Fibroblast of lung (primary cell): ENCODE measurements around the gene CTNS. TPM values are rescaled to one million over a fixed set of nuclear protein-coding genes. Genes with fewer than 3 reads are reported as not detected.

Source experiments
- DNase-seq, 2 donors: peaks; one replicate each; pipeline versions ENCODE4 v3.0.0 to v3.0.0-alpha.2; 2010; ENCODE audit warnings: low read depth in 2 of 2
- H2AFZ ChIP-seq: 2 replicates; pipeline ENCODE4 v1.5.1; 2012; ENCODE audit warnings: low read length, control low read depth, inconsistent platforms
- H3K27ac ChIP-seq: 2 replicates; pipeline ENCODE4 v1.5.1; 2011; ENCODE audit warnings: low read length, control low read depth; ENCODE audit not compliant: insufficient read depth
- H3K27me3 ChIP-seq: 2 replicates; pipeline ENCODE4 v1.5.1; 2011; ENCODE audit warnings: mild to moderate bottlenecking, low read length; ENCODE audit not compliant: control insufficient read depth, insufficient read depth
- H3K36me3 ChIP-seq: 2 replicates; pipeline ENCODE4 v1.5.1; 2011; ENCODE audit warnings: low read length; ENCODE audit not compliant: control insufficient read depth, insufficient read depth
- H3K4me1 ChIP-seq: 2 replicates; pipeline ENCODE4 v1.5.1; 2011; ENCODE audit warnings: low read length; ENCODE audit not compliant: control insufficient read depth, insufficient read depth; ENCODE audit errors: extremely low read depth
- H3K4me2 ChIP-seq: 2 replicates; pipeline ENCODE4 v1.5.1; 2011; ENCODE audit warnings: low read length, control low read depth; ENCODE audit not compliant: insufficient read depth; ENCODE audit errors: extremely low read depth
- H3K4me3 ChIP-seq, 4 experiments: fragments of 200-600 bp in 1 of 4; sonication (generic) in 1 of 4; replicated peaks in 1 of 4; 2 replicates each; pipeline ENCODE4 v1.5.1; 2011 to 2016; ENCODE audit warnings: low read length in 4 of 4, low read depth in 3 of 4, mild to moderate bottlenecking in 3 of 4, control low read depth in 2 of 4, inconsistent platforms in 1 of 4, mixed read lengths in 1 of 4; ENCODE audit not compliant: insufficient read depth in 1 of 4; ENCODE audit errors: control extremely low read depth in 1 of 4
- H3K79me2 ChIP-seq: 2 replicates; pipeline ENCODE4 v1.5.1; 2012; ENCODE audit warnings: mild to moderate bottlenecking, low read length, inconsistent platforms; ENCODE audit not compliant: control insufficient read depth, insufficient read depth
- H3K9ac ChIP-seq: 2 replicates; pipeline ENCODE4 v1.5.1; 2011; ENCODE audit warnings: mild to moderate bottlenecking, low read length, control low read depth; ENCODE audit not compliant: insufficient read depth
- H3K9me3 ChIP-seq: 2 replicates; pipeline ENCODE4 v1.5.1; 2012; ENCODE audit warnings: low read depth, low read length; ENCODE audit not compliant: control insufficient read depth, insufficient read depth
- H4K20me1 ChIP-seq: 2 replicates; pipeline ENCODE4 v1.5.1; 2011; ENCODE audit warnings: low read length; ENCODE audit not compliant: control insufficient read depth, insufficient read depth; ENCODE audit errors: extremely low read depth
- EZH2 ChIP-seq: IDR thresholded peaks from 2 replicates; pipeline ENCODE4 v1.5.1; 2012; ENCODE audit warnings: low read length, control low read depth, mild to moderate bottlenecking; ENCODE audit errors: missing control alignments
- polyA plus RNA-seq, 2 donors: library from polyadenylated mRNA; depleted of rRNA in 1 of 2; stranded (reverse) in 1 of 2; unstranded in 1 of 2; fragments of >200 nt; gene quantifications; 2 replicates each; pipeline ENCODE4 v1.2.1, GENCODE V29; 2011 to 2012; ENCODE audit warnings: missing spikeins in 1 of 2
- total RNA-seq: library from RNA; depleted of rRNA; stranded (reverse); fragments of >200 nt; gene quantifications from 2 replicates; pipeline ENCODE4 v1.2.1, GENCODE V29; 2014
- TF ChIP-seq, protein P1 (sequence below), 2 donors: IDR thresholded peaks in 1 of 2; conservative IDR thresholded peaks in 1 of 2; 1 replicate in 1 of 2; 2 replicates in 1 of 2; pipeline ENCODE4 v1.5.1; 2011 to 2012; ENCODE audit warnings: low read length in 2 of 2, control low read depth in 1 of 2, inconsistent platforms in 1 of 2, low read depth in 1 of 2, mild to moderate bottlenecking in 1 of 2

The CTNS gene
- total and polyA plus RNA-seq, 2 donors (not counting 1 experiment from before 2014, with no cell fraction given) = 9.6 to 19.2 TPM

DNA sequence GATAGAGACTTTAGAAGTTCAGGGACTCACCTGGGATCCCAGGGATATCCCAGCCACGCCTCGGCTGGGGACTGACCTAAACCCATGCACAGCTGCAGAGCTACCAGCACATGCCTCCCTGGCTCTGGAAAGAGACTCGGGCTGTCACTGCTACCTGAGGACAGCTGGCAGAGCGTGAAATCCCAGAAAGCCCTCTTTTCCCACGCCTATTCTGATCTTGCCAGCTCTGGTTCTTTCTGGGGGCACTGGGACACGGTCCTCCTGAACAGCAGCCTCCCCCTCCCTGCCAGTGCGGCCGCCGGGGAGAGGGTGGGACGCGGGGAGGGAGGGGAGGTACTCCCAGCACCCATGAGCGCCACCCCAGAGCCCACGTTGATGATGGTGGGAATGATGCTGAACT is 48.6 kb downstream of the CTNS start:
- DNase-seq = no peak
- Histone ChIP-seq H3K79me2 (no peaks in the 10 kb centered on the region), H4K20me1 (no peaks in the 10 kb centered on the region), H3K4me1 (no peaks in the 10 kb centered on the region), H2AFZ (no peak overlapping the region), H3K4me3 (no peak overlapping the region), H3K4me2 (no peak overlapping the region), H3K9ac (no peak overlapping the region), H3K27ac (no peak overlapping the region), H3K27me3 (no peaks in the 10 kb centered on the region), H3K9me3 (no peaks in the 10 kb centered on the region), H3K36me3 (no peaks in the 10 kb centered on the region)
- TF ChIP-seq EZH2 = no peak
- TF ChIP-seq, protein P1, sequence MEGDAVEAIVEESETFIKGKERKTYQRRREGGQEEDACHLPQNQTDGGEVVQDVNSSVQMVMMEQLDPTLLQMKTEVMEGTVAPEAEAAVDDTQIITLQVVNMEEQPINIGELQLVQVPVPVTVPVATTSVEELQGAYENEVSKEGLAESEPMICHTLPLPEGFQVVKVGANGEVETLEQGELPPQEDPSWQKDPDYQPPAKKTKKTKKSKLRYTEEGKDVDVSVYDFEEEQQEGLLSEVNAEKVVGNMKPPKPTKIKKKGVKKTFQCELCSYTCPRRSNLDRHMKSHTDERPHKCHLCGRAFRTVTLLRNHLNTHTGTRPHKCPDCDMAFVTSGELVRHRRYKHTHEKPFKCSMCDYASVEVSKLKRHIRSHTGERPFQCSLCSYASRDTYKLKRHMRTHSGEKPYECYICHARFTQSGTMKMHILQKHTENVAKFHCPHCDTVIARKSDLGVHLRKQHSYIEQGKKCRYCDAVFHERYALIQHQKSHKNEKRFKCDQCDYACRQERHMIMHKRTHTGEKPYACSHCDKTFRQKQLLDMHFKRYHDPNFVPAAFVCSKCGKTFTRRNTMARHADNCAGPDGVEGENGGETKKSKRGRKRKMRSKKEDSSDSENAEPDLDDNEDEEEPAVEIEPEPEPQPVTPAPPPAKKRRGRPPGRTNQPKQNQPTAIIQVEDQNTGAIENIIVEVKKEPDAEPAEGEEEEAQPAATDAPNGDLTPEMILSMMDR (conservative IDR thresholded peaks at IDR 0.05 in 1 of 2, IDR thresholded peaks at IDR 0.05 in 1 of 2; ENCODE audit: low read depth in 1 of 2, low read length in 2 of 2) = no peak

DNA sequence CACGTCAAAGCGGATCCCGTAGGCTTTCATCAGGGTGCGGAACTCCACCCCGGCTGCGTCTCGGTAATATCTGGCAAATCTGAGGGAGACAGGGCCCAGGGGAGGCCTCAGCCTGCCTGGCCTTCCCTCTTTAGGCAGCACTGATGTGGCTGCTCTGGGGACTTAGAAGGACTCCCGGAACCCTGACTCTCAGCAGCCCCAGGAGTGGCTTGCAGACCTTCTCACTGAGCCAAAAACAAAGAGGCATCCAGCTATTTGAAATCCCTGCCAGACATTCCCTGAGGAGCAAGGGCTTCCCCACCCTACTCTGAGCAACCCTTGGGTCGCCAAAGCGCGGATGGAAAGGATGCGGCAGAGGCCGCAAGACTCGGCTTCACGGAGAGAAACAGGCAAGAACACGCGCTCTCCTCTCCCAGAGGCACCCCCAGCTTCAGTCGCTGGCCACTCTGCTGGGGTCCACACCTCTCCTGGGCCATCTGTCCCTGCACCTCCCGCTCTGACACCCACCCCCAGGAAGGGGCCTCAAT is 51.5 kb downstream of the CTNS start:
- H3K9ac ChIP-seq = no peak overlapping the region
- H2AFZ ChIP-seq = no peak overlapping the region
- TF ChIP-seq EZH2 = no peak
- TF ChIP-seq, protein P1 (conservative IDR thresholded peaks at IDR 0.05 in 1 of 2, IDR thresholded peaks at IDR 0.05 in 1 of 2; ENCODE audit: low read depth in 1 of 2, low read length in 2 of 2) = no peak
- no peaks in the 10 kb centered on the region for H3K4me1 ChIP-seq
- DNase-seq = no peak
- H3K4me3 ChIP-seq = no peak overlapping the region
- no peaks in the 10 kb centered on the region for H3K79me2 ChIP-seq
- no peaks in the 10 kb centered on the region for H3K27me3 ChIP-seq
- no peak overlapping the region for H3K4me2 ChIP-seq
- no peaks in the 10 kb centered on the region for H3K9me3 ChIP-seq
- no peaks in the 10 kb centered on the region for H4K20me1 ChIP-seq
- no peaks in the 10 kb centered on the region for H3K36me3 ChIP-seq
- no peak overlapping the region for H3K27ac ChIP-seq

DNA sequence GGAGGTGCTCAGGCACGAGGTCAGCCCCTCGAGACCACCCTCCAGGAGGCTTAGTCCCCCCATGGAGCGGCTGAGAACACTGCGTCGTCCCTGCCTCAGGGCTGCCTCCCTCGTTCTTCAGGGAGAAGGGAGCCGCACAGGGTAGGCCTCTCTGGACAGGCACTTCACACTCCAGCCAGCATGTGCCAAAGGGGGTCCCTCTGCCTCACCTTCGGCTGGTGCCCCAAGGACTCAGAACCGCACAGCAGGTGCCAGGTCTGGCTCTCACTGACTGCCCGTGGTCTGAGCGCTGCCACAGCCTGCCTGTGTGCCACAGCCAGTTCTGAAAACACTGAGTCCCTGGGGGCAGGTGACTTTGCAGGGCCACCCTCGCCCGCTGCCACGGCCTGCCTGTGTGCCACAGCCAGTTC is 52.3 kb downstream of the CTNS start:
- Histone ChIP-seq H3K4me3 (no peak overlapping the region), H3K27me3 (no peaks in the 10 kb centered on the region), H3K27ac (no peak overlapping the region), H3K9ac (no peak overlapping the region), H3K4me1 (no peaks in the 10 kb centered on the region), H2AFZ (no peak overlapping the region), H3K79me2 (no peaks in the 10 kb centered on the region), H3K9me3 (no peaks in the 10 kb centered on the region), H3K4me2 (no peak overlapping the region), H3K36me3 (no peaks in the 10 kb centered on the region), H4K20me1 (no peaks in the 10 kb centered on the region)
- TF ChIP-seq, protein P1 (conservative IDR thresholded peaks at IDR 0.05 in 1 of 2, IDR thresholded peaks at IDR 0.05 in 1 of 2; ENCODE audit: low read depth in 1 of 2, low read length in 2 of 2) = no peak
- TF ChIP-seq EZH2 = no peak
- DNase-seq = no peak
